GM21360 (cell line): ENCODE results near the gene AMELY.
"Not testable (repeated sequence)": the region's sequence is repeated elsewhere in the genome, so short reads cannot be mapped to it uniquely, and the experiment has no call there.

Source experiments
- ATAC-seq: cut with Tn5 transposase; IDR thresholded peaks from one replicate; pipeline ENCODE4 v1.9.1; 2021; ENCODE audit warnings: mild to moderate bottlenecking, moderate library complexity; ENCODE audit not compliant: unreplicated experiment

Gene AMELY, protein sequence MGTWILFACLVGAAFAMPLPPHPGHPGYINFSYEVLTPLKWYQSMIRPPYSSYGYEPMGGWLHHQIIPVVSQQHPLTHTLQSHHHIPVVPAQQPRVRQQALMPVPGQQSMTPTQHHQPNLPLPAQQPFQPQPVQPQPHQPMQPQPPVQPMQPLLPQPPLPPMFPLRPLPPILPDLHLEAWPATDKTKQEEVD

DNA sequence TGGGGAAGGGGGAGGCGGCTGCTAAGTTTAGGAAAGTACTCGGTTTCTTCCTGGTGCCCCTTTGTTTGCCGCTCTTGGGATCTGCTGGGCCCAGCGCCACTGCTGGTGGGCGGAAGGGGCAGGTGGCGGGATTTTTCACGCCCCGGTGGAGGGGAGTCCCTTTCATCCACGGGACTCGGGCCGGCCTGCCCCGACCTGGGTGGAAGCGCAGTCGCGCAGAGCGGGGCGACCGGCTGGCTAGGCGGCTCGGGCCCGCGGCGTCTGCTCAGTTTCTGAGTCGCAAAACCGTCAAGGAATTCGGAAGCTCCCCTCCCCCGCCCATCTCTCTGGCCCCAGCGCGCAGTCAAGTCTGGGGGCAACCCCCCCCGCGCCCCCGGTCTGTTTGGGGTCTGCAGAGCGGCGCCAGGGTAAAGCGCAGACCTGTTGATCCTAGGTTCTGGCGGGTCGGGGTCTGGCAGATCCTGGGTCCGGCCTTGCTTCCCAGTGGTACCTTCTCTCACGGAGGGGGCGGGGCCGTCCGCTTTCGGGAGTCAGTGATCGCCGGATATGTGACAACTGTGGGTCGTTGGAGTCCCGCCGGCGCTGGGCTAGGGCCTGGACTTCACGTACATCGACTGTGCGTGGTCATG, at the start of gene AMELY:
TSS of gene AMELY (minus strand) at position 500 of the 629 bp plus-strand sequence. CDS start 39,144 bp downstream, outside the sequence.
- ATAC-seq = no peak

GRCh38 chrY:6949947-6950346, 38.4 kb upstream of the AMELY start:
- no peak for ATAC-seq

DNA sequence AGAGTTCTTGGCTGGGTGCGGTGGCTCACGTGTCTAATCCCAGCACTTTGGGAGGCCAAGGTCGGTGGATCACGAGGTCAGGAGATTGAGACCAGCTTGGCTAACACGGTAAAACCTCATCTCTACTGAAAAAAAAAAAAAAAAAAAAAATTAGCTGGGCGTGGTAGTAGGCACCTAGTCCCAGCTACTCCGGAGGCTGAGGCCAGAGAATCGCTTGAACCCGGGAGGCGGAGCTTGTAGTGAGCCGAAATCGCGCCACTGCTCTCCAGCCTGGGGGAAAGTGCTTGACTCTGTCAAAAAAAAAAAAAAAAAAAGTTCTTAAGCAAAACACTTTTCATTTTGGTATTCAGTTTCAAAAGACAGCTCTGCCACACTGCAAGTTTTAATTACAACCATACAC, 36.8 kb upstream of the AMELY start:
- ATAC-seq = no peak

- no peak for ATAC-seq
Observed at GRCh38 chrY:6947695-6948094, 36.1 kb upstream of the AMELY start.

DNA sequence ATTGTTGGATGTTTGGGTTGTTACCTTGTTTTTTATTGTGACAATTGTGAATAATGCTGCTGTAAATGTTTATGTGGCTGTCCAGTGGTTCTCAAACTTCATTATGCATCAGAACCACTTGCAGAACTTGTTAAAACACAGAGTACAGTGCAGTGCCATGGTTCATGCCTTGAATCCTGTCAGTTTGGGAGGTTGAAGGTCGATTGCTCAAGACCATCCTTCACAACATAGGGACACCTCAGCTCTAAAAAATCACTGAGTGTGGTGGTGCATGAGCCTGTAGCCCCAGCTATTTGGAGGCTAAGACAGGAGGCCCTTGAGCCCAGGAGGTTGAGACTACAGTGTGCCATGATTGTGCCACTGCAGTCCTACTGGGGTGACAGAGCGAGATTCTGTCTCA, 23.9 kb upstream of the AMELY start:
- ATAC-seq = no peak

DNA sequence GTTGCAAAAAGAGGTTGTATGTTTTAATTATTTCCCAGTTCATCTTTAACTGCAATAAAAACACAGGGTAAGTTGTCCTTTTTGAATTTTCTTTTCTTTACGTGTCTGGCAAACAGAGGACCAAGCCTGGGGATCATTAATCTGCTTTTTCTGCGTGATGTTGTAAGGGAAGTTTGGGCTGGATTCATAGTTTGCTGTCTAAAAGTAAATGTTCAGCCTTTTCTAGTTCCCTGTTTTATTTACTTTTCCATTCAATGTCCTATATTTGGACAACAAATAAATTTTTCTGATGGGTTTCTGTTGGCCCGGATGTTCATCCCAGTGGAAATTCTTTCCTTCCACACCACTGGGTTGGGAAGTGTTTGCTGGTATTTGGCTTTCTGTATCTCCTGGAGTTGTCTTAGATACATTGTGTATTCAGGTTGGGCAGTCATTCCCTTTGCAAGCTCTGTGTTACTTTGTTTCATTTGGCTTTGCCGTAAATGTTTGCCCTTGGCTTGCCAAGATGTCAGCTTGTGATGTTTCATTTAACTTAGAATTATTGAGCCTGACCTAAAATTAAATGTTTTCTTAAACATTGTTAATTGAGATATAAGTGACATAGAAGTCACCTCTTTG, 20.3 kb upstream of the AMELY start:
- ATAC-seq = no peak

- no peak for ATAC-seq
Observed at GRCh38 chrY:6929237-6929636, 17.7 kb upstream of the AMELY start.

DNA sequence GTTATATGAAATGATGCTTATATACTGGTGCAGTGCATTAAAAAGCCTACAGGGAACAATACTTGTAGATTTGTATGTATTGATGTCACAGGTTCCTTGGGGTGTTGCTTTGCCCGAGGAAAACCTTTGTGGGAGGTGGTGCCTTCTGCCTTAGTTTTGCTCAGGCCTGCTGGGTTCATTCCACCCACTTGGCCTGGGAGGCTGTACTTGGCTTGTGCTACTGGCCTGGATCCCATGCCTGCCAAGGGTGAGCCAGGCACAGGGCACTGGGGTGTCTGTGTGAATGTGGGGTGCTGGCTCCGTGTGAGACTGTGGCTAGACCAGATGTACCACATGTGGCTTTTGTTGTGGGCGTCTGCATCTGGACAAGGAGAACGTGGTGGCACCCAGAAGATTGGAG, 16.7 kb upstream of the AMELY start:
- ATAC-seq = no peak

GRCh38 chrY:6921061-6921460, 9.5 kb upstream of the AMELY start:
- ATAC-seq = no peak

GRCh38 chrY:6913362-6913761, 1.8 kb upstream of the AMELY start:
- ATAC-seq = no peak

GRCh38 chrY:6910372-6911252, 940 bp downstream of the AMELY start, which contains the start of gene TBL1Y:
Gene TBL1Y, plus strand, starts transcription at chrY:6910697. Its CDS starts 114,388 bp downstream, at chrY:7025085.
- ATAC-seq = no peak

DNA sequence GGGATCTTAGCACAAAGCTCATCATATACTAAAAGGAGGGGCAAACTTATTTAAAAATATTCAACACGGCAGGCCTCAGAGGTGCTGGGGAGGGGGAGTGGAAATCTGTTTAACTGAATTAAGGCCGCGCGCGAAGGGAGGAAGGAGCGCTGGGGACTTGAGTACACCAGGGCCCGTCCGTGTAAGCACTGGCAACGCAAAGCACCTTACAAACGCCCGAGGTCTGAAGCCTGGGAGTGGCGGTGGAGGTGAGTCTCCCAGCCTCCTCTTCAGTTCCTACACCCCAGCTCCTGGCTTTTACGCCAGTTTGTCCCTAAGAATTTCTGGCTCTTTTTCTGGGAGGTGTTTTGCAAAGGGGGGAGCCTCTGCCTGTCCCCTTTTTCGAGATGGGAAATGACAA, 1.7 kb downstream of the AMELY start:
- no peak for ATAC-seq

- no peak for ATAC-seq
Observed at GRCh38 chrY:6909118-6909521, 2.4 kb downstream of the AMELY start.

- ATAC-seq = not testable (repeated sequence)
Observed at GRCh38 chrY:6908021-6908420, 3.5 kb downstream of the AMELY start.

DNA sequence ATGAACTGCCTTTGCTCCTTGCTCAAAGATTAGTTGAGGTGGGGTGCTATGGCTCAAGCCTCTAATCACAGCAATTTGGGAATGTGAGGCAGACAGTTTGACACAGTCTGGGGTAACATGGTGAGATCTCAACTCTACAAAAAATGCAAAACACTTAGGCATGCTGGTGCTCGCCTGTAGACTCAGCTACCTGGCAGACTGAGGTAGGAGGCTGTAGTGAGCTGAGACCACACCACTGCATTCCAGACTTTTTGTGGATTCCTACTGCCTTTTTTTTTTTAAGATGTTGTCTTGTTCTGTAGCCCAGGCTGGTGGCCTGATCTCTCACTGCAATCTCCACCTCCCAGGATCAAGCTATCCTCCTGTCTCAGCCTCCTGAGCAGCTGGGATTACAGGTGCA, 4.0 kb downstream of the AMELY start:
- no peak for ATAC-seq

- ATAC-seq = not testable (repeated sequence)
Observed at GRCh38 chrY:6902116-6902515, 9.4 kb downstream of the AMELY start.

DNA sequence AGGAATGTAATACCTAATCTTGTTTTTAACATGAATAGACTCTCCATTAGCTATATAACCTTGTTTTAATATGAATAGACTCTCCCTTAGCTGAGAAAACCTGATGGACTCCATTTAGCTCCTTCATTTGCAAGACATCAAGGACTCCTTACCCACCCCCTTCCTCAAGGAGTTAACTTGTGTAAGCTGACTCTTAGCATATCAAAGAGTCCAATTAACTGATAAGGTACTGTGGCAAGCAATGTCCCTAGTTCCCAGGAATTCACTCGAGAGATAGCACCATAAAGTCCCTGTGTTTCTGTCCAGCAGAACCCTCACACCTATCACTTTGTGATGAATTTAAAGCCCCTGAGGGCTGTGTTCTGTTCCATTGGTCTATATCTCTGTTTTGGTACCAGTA, 16.3 kb downstream of the AMELY start:
- no peak for ATAC-seq

DNA sequence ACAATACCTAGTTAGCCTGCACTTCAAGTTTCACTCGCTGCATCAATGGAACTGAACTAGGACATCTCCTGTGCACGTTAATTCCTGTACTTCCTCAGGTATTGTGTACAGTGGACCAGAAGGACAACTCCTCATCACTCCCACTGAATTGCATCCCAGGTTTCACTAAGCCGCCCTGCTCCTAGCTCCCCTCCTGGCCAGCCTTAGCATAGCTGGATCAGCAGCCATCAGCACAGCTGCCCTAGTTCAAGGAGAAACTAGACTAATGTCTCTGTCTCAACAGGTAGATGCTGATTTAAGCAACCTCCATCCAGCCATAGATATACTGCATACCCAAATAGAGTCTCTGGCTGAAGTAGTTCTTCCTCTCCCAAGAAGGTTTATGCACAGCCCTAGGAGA, 17.1 kb downstream of the AMELY start:
- no peak for ATAC-seq

DNA sequence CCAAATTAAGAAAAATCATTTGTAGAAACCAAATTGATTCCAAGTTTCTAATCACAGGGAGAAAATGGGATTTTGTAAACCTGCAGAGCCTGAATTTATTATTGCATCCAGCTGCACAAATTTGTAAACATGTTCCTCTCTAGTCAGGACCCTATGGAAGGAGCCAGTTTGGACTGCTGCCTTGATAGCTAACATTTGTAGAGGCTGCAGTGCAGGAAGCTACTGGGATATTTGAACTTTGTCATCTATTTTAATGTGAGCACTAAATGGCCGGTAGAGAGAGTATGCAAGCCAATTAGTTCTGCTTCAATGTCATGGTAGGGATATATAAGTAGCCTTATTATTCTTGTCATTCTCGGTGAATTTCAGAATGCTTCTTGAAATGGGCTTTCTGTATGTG, 62.2 kb downstream of the AMELY start:
- no peak for ATAC-seq

DNA sequence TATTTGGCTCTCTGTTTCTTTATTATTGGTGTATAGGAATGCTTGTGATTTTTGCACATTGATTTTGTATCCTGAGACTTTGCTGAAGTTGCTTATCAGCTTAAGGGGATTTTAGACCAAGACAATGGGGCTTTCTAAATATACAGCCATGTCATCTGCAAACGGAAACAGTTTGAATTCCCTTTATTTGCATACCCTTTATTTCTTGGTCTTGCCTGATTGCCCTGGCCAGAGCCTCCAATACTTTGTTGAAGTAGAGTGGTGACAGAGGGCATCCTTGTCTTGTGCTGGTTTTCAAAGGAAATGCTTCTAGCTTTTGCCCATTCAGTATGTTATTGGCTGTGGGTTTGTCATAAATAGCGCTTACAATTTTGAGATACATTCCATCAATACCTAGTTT, 68.9 kb downstream of the AMELY start:
- ATAC-seq = not testable (repeated sequence)
